Left ventricle myocardium inferior (tissue), 1 donor: ENCODE data around the gene MVB12B. TPM values are rescaled to one million over a fixed set of nuclear protein-coding genes. Genes with fewer than 3 reads are reported as not detected.

ENCODE experiments used
- DNase-seq: peaks from one replicate; pipeline ENCODE4 v3.0.0-alpha.2; 2020
- H3K27ac ChIP-seq: fragments of 200-600 bp; replicated peaks from 2 replicates; pipeline ENCODE4 v1.8.0; 2021
- H3K27me3 ChIP-seq: fragments of 200-600 bp; 2 replicates; pipeline ENCODE4 v1.8.0; 2021; ENCODE audit warnings: low read depth
- H3K36me3 ChIP-seq: fragments of 200-600 bp; 2 replicates; pipeline ENCODE4 v1.8.0; 2021
- H3K4me1 ChIP-seq: fragments of 200-600 bp; 2 replicates; pipeline ENCODE4 v1.8.0; 2021
- H3K4me3 ChIP-seq: fragments of 200-600 bp; 2 replicates; pipeline ENCODE4 v1.8.0; 2021; ENCODE audit warnings: mild to moderate bottlenecking, moderate library complexity
- H3K9me3 ChIP-seq: fragments of 200-600 bp; replicated peaks from 2 replicates; pipeline ENCODE4 v1.8.0; 2021
- CTCF ChIP-seq: fragments of 200-600 bp; IDR thresholded peaks from 2 replicates; pipeline ENCODE4 v1.8.0; 2021; ENCODE audit warnings: antibody characterized with exemption, mild to moderate bottlenecking, borderline replicate concordance
- intact Hi-C: fragments of 100-400 bp; cut with micrococcal nuclease; formaldehyde crosslinking; loops from one replicate; pipeline ENCODE4 v1.11.0; 2022
- total RNA-seq: library from RNA; stranded (reverse); fragmentation: NEBNext Ultra II Directional; extraction: Animal tissue kit (Norgen Biotek cat#: 25700); gene quantifications from one replicate; pipeline ENCODE4 v1.2.1, GENCODE V29; 2021
- donor health status: DM: no; HTN: yes; CAD: no; lungs with severe emphysema.

MVB12B gene
- total RNA-seq, 1 donor from 2014 or later = 11.2 TPM

- Histone ChIP-seq H3K4me3 (no peak overlapping the region), H3K27me3 (no peaks in the 10 kb centered on the region), H3K27ac (no peak overlapping the region), H3K36me3 (peaks cover 44% of the 10 kb centered on the region), H3K9me3 (no peaks in the 10 kb centered on the region), H3K4me1 (peaks cover 43% of the 10 kb centered on the region)
- no peak for DNase-seq
- intact Hi-C loops = loop anchor here (5.0 kb wide), 3 partner anchors 58 to 93 kb away; no protein-coding TSS in a partner anchor
- TF ChIP-seq CTCF = no peak
These were observed 68.2 kb downstream of the MVB12B start for GRCh38 chr9:126394802-126395201.

DNA sequence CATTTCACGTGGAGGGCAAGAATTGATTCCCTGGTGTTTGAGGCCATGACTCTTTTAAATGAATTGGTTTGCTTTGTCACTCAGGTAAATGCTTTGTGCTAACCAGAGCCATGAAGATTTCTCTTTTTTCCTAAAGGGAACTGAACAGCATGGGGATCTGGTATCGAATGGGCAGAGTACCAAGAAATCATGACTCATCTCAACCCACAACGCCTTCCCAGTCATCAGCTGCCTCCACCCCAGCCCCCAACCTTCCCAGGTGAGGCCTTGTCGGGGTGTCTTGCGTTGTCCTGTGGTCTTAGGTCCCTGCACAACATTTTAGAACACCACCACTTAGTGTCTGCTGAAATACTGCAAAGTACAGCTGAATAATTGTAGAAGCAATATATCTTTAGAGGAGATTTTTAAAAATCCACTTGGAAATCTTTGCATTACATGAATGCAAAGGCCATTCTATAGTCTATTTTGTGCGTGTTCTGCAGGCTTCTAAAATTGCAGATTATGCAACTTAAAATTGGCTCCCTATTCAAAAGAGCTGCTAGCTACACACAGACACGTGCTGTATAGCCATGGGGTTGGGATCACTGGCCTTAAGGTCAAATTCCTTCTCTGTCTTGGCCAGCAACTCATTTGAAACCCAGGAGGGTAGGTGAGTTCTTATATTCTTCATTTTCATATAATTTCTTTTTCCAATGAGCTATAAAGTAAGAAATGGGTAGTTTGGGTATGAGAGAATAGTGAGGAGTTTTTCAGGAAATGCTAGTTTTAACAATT lies 69.0 kb downstream of the MVB12B start:
- intact Hi-C loops = loop anchor here (5.0 kb wide), 2 partner anchors 78 to 93 kb away; no protein-coding TSS in a partner anchor
- H3K4me1 ChIP-seq = peaks cover 47% of the 10 kb centered on the region
- peaks cover 44% of the 10 kb centered on the region for H3K36me3 ChIP-seq

DNA sequence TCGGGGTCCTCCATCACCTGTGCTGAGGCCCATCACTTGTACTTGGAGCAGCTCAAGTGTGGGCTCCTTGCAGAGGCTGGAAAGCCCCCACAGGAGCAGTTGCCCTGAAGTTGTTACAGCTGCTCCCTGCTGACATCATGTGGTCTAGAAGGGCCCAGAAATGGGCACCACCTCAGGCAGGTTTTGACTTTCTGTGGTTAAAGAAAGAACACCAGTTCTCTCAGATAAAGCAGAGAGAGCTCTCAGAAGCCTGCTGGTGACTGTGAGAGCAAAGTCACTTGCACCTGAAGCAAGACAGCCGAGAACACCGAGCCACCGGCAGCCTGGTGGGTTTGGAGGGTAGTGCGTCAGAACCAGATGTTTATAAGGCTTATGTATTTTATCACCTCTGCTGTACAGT lies 70.4 kb downstream of the MVB12B start:
- Histone ChIP-seq H3K4me3 (no peak overlapping the region), H3K4me1 (peaks cover 52% of the 10 kb centered on the region), H3K27me3 (no peaks in the 10 kb centered on the region), H3K27ac (no peak overlapping the region), H3K9me3 (no peaks in the 10 kb centered on the region), H3K36me3 (peaks cover 47% of the 10 kb centered on the region)
- no peak for TF ChIP-seq CTCF
- DNase-seq = no peak
- intact Hi-C loops = loop anchor here (5.0 kb wide), 2 partner anchors 80 to 95 kb away; no protein-coding TSS in a partner anchor

More for the DNA sequence above, 69.0 kb downstream of the MVB12B start:
- TF ChIP-seq CTCF = no peak
- Histone ChIP-seq H3K27ac (no peak overlapping the region), H3K27me3 (no peaks in the 10 kb centered on the region), H3K9me3 (no peaks in the 10 kb centered on the region), H3K4me3 (no peak overlapping the region)
- DNase-seq = no peak

DNA sequence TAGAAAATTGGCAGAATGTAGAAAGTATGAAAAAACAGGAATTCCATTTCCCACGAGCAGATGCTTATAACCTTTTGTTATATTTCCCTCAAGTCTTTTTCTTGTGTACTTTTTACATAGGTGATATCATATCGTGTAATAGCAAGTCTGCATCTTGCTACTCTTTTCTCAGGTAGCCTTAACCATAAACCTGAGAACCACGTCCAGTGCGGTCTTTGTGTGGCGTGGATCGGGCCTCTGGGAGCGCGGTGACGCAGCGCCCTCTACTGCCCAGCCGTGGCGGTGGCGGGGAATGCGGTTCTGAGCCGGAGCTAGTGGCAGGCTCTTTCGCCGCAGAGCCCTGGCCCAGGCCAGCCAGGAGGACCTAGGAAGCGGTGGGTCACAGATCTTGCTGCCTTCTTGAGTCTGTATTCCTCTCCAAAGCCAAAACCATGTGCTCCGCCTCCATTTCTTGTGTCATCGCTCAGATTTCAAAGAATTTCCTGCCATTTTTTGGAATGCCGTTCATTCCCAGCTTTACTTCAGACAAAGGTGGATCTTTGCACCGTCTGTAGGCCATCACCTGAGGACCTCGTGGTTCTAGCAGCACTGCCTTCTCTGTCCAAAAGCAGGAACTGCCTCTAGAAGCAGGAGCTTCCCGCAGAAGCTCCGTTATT lies 71.9 kb downstream of the MVB12B start:
- intact Hi-C loops = loop anchor here (5.0 kb wide), 2 partner anchors 81 to 96 kb away; no protein-coding TSS in a partner anchor

GRCh38 chr9:126399251-126399650 lies 72.6 kb downstream of the MVB12B start:
- peaks cover 42% of the 10 kb centered on the region for H3K4me1 ChIP-seq
- intact Hi-C loops = loop anchor here (5.0 kb wide), 2 partner anchors 82 to 97 kb away; no protein-coding TSS in a partner anchor
- no peak for DNase-seq
- no peak for TF ChIP-seq CTCF
- no peak overlapping the region for H3K27ac ChIP-seq
- H3K36me3 ChIP-seq = peaks cover 39% of the 10 kb centered on the region
- H3K4me3 ChIP-seq = no peak overlapping the region
- no peaks in the 10 kb centered on the region for H3K9me3 ChIP-seq
- no peaks in the 10 kb centered on the region for H3K27me3 ChIP-seq

More for the DNA sequence above, 71.9 kb downstream of the MVB12B start:
- no peaks in the 10 kb centered on the region for H3K27me3 ChIP-seq
- H3K4me3 ChIP-seq = no peak overlapping the region
- peak; percentile 83 for DNase-seq
- TF ChIP-seq CTCF = peak; percentile 99
- H3K9me3 ChIP-seq = no peaks in the 10 kb centered on the region
- peaks cover 45% of the 10 kb centered on the region for H3K36me3 ChIP-seq
- no peak overlapping the region for H3K27ac ChIP-seq
- H3K4me1 ChIP-seq = peaks cover 42% of the 10 kb centered on the region
